Cerebellar nuclear complex (tissue), 1 donor: ENCODE measurements around the gene D2HGDH.
"Not testable (repeated sequence)": the region's sequence is repeated elsewhere in the genome, so short reads cannot be mapped to it uniquely, and the experiment has no call there.

Source experiments
- DNase-seq, 2 experiments: peaks; one replicate each; lab custom pipeline; 2025; lab: John Stamatoyannopoulos, UW

Gene D2HGDH

DNA sequence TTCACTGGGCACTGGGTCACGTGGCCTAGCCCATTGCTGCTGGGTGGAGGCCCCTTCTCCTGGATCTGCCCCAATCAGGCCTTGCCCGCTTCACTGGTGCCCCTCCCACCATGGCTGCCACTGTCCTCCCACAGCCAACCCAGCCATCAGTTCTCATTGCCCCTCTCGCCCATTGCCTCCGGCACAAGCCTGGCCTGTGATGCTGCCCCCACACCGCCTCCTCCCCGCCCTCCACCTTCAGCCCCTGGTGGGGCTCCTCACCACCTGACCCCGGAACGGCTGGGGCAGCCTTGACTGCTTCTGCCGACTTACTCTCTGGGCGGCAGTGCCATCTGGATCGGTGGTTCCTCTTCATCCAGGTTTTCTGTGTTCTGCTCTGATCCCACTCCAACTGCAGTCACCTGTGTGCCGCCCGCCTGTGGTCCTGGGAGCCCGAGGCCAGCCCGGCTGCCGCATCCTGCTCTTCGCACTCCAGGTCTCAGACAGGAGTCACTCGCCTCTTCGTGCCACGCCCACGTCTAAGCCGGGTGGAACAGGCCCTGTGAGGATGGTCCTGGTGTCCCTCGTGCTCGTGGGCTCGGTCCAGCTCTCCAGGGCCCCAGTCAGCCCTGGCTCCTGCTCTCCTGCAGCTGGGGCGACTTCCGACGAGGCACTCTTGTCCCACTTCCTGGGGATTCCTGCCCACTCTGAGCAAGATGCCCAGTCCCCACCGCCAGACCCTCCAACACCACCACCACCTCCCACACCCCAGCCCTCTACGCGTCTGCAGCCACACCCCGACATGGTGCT, 14.2 kb downstream of the D2HGDH start:
- no peak for DNase-seq

GRCh38 chr2:241750076-241750840, 15.8 kb downstream of the D2HGDH start:
- no peak for DNase-seq

- DNase-seq = no peak
Observed at GRCh38 chr2:241751152-241751551, 16.7 kb downstream of the D2HGDH start.

- DNase-seq = no peak
Observed at GRCh38 chr2:241751776-241752175, 17.3 kb downstream of the D2HGDH start.

- DNase-seq = no peak
Observed at GRCh38 chr2:241752253-241752652, 17.8 kb downstream of the D2HGDH start.

GRCh38 chr2:241752689-241753276, 18.4 kb downstream of the D2HGDH start:
- DNase-seq = no peak

DNA sequence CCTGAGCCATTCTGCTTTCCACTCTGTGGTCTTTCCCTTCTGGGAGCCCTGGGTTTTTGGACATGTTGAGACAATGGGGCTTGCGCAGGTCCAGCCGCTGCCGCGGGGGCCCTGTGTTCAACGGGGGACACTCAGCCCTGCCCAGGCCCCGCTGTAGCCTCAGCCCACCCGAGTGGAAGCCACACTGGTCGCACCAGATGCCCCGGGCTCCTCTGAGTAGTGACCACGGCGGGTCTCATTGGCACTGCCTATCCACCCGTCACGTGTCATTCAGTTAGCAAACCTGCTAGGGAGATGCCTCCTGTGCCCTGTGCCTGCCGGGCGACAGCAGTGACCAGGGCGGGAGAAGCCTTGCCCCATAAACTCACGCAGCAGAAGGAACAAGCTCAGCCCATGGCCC, 19.1 kb downstream of the D2HGDH start:
- DNase-seq = no peak

- no peak for DNase-seq
Observed at GRCh38 chr2:241754042-241754441, 19.6 kb downstream of the D2HGDH start.

GRCh38 chr2:241755166-241755565, 20.7 kb downstream of the D2HGDH start:
- DNase-seq = no peak

DNA sequence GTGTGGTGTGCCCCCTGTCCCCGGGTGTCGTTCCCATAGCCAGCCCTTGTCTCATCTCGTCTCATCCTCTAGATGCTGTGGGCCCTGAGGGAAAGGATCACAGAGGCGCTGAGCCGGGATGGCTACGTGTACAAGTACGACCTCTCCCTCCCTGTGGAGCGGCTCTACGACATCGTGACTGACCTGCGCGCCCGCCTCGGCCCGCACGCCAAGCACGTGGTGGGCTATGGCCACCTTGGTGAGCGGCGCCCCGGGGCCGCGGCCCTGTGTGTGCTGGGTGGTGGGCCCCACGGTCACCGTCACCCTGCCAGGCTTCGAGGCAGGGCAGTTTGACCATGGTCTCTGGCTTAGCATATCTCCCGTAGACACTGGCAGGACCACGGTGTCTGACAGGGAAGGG, 21.3 kb downstream of the D2HGDH start:
- no peak for DNase-seq

DNA sequence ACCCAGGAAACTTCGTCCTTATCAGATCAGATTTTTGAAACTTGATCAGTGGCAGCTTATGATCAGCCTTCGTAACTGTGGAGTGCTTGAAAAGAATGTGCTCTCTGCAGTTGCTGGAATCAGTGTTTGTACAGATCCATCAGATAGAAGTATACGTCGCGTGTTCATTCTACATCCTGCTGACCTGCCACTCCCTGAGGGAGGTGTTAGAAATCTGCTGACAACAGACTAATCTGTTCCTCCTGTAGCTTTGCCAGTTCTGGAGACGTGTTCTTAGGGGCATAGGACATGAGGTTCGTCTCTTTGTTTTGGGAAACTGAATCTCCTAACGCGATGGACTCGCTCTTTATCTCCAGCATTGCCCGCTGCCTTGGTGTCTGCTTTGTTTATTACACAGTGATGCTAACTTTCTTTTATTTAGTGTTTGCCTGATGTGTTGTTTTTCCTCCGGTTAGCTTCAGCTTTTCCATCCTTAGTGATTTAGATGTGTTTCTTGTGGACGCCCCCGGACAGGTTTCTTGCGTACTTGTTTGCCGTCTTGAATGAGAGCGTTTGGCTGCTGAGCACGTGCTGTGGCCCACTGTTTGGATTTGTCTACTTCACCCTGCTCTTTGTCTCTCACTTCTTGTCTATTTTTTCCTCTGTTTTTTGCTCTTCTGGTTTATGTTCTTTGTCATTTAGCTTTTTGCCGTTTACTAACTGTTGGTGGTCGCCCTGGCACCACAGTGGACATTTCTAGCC, 24.8 kb downstream of the D2HGDH start:
- DNase-seq = no peak

DNA sequence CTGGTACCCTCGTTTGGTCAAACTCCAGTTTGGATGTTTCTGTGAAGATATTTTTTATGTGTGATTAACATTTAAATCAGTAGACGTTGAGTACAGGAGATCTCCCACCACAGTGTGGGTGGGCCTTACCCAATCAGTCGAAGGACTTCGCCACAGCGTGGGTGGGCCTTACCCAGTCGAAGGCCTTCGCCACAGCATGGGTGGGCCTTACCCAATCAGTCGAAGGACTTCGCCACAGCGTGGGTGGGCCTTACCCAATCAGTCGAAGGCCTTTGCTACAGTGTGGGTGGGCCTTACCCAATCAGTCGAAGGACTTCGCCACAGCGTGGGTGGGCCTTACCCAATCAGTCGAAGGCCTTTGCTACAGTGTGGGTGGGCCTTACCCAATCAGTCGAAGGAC, 25.5 kb downstream of the D2HGDH start:
- DNase-seq = not testable (repeated sequence)

- no peak for DNase-seq
Observed at GRCh38 chr2:241760301-241760771, 25.9 kb downstream of the D2HGDH start.

DNA sequence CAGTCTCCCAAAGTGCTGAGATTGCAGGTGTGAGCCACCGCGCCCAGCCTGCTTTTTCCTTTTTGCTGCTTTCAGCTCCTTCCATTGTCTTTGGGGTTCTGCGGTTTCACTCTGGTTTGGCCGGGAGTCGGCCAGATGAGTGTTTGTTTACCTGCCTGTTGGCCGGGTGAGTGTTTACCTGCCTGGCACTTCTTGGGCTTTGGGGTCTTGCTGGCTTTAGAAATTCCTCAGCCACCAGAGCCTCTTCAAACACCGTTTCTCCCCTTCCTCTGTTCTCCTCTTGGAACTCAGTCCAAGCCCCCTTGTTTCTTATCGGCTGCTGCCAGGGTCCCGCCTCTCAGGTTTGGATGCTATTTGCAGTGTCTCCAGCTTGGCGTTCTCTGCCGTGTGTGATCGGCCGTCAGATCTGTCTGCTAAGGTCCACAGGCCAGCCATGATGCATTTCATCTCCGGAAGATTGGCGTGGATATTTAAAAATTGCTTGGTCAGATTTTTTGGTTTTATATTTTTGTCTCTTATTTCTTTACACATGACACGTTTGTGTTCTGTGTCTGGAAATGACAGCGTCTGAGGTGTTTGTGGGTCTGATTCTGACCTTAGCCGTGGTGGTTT, 28.0 kb downstream of the D2HGDH start:
- no peak for DNase-seq

GRCh38 chr2:241762933-241763369, 28.5 kb downstream of the D2HGDH start:
- DNase-seq = no peak

DNA sequence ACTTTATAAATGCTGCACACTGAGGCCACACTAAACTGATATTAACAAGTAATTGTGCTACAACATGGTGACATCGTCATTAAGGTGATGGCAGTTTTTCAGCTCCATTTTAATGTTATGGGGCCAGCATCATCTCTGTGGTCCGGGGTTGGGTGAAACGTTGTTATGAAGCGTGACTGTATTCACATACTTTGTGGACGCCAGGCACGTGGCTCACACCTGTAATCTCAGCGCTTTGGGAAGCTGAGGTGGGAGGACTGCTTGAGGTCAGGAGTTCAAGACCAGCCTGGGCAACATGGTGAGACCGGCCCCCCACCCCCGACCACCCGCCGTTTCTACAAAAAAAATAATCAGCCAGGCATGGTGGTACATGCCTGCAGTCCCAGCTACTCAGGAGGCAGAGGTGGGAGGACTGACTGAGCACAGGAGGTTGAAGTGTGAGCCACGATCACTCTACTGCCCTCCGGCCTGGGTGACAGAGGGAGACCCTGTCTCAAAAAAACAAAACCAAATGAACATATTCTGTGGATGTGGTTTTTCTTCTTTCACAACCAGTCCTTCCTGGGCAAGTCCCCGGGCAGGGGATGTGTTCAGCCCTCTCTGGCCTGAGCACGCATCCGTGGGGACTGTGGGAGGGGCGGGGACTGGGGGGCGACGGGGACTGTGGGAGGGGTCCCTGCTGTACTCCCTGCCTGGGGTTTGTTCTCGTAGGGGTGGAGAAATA, 29.3 kb downstream of the D2HGDH start:
- no peak for DNase-seq

GRCh38 chr2:241764275-241765241, 30.1 kb downstream of the D2HGDH start:
- DNase-seq = no peak

DNA sequence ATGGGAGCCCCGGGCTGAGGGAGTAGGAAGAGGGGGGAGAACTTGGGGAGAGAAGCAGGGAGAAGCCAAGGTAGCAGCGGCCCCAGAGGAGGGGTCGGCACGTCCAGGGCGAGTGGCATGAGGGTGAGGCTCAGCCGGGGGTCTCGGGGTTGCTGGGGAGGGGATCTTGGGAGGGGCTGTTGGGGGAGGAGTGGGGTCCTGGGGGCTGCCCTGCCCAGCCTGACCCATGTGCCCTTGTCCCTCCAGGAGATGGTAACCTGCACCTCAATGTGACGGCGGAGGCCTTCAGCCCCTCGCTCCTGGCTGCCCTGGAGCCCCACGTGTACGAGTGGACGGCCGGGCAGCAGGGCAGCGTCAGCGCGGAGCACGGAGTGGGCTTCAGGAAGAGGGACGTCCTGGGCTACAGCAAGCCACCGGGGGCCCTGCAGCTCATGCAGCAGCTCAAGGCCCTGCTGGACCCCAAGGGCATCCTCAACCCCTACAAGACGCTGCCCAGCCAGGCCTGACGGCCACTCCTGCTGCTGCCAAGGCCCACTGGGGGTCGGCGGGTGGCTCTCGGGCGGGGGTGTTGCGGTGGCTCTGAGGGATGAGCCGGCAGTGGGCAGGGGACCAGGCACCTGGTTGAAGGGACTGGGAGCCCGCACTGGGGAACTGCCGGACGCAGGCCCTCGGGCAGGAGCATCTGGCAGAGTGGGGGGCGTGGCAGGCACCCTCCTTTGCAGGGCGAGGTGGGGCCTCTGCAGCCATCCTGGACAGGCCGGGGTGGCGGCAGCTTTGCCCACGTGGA, 33.2 kb downstream of the D2HGDH start:
- no peak for DNase-seq

DNA sequence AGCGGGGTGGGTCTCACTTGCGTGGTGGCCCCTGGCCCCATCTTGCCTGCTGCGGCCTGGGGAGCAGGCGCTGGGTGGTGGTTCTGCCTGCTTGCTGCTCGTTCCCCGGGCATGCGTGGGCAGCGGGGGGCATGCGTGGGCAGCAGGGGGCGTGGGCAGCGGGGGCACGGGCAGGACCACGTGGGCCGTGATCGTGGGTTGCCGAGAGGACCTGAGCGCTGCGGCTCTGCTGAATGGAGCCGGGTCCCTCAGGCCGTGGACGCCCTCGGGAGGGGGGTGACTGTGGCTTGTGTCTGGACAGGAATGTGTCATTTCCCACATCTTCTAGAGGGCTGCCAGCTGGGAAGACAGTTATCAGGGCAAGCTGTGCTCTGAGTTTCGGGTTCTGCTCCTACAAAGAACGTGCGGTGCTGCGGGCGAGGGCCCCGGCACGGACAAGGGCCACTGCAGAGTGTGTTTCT, 33.9 kb downstream of the D2HGDH start:
- no peak for DNase-seq
